PC-3 (cell line): ENCODE data around the gene PIGU. TPM values are rescaled to one million over a fixed set of nuclear protein-coding genes. Genes with fewer than 3 reads are reported as not detected.

Experiments
- ATAC-seq: fragments of 200-7000 bp; cut with Tn5 transposase; 2 replicates; pipeline ENCODE4 v1.9.1; 2020; ENCODE audit warnings: mild to moderate bottlenecking, moderate library complexity
- BruUV-seq: library from RNA; stranded (reverse); fragments of 400-500 nt; replicated peaks from 2 replicates; lab custom pipeline; 2021; lab: Mats Ljungman, UMichigan
- CTCF ChIA-PET: fragments of 300-600 bp; sonication (Branson Sonifier 250); formaldehyde crosslinking; loops from one replicate; lab custom pipeline; 2022; ENCODE audit warnings: antibody characterized with exemption; lab: Charles Lee
- POLR2A ChIA-PET: fragments of 300-600 bp; sonication (Branson Sonifier 250); formaldehyde crosslinking; loops from one replicate; lab custom pipeline; 2022; ENCODE audit warnings: antibody characterized with exemption; ENCODE audit not compliant: unreplicated experiment; lab: Charles Lee
- DNase-seq: peaks from one replicate; pipeline ENCODE4 v3.0.0-alpha.2; 2015
- H2AFZ ChIP-seq: fragments of 300-600 bp; sonication (generic); 2 replicates; pipeline ENCODE4 v1.6.0; 2016; ENCODE audit warnings: antibody characterized with exemption, low read length
- H3F3A ChIP-seq: fragments of 300-600 bp; sonication (generic); one replicate; pipeline ENCODE4 v1.6.0; 2017; ENCODE audit warnings: antibody characterized with exemption, low read length, control low read depth, mild to moderate bottlenecking; ENCODE audit not compliant: unreplicated experiment
- H3K27ac ChIP-seq: fragments of 300-600 bp; sonication (generic); 2 replicates; pipeline ENCODE4 v1.5.1; 2016; ENCODE audit warnings: mild to moderate bottlenecking, low read length
- H3K27me3 ChIP-seq: fragments of 300-600 bp; sonication (generic); 2 replicates; pipeline ENCODE4 v1.6.1; 2016; ENCODE audit warnings: low read length, mixed read lengths
- H3K36me3 ChIP-seq: fragments of 300-600 bp; sonication (generic); 2 replicates; pipeline ENCODE4 v1.6.1; 2016; ENCODE audit warnings: low read depth, mixed run types, low read length, mixed read lengths
- H3K4me1 ChIP-seq: fragments of 300-600 bp; sonication (generic); 2 replicates; pipeline ENCODE4 v1.5.1; 2016; ENCODE audit warnings: low read length; ENCODE audit not compliant: insufficient read depth
- H3K4me2 ChIP-seq: fragments of 300-600 bp; sonication (generic); 2 replicates; pipeline ENCODE4 v1.6.0; 2016; ENCODE audit warnings: low read length
- H3K4me3 ChIP-seq: fragments of 300-600 bp; sonication (generic); 2 replicates; pipeline ENCODE4 v1.5.1; 2016; ENCODE audit warnings: mild to moderate bottlenecking, low read length, mixed read lengths
- H3K79me2 ChIP-seq: fragments of 300-600 bp; sonication (generic); 2 replicates; pipeline ENCODE4 v1.6.1; 2017; ENCODE audit warnings: low read length, mixed read lengths
- H3K9ac ChIP-seq: fragments of 300-600 bp; sonication (generic); 2 replicates; pipeline ENCODE4 v1.6.0; 2016; ENCODE audit warnings: mild to moderate bottlenecking, low read length
- H3K9me2 ChIP-seq: fragments of 300-600 bp; sonication (generic); replicated peaks from 2 replicates; pipeline ENCODE4 v1.6.1; 2016; ENCODE audit warnings: mixed run types, low read length, mixed read lengths
- H3K9me3 ChIP-seq: fragments of 300-600 bp; sonication (generic); 2 replicates; pipeline ENCODE4 v1.6.1; 2016; ENCODE audit warnings: low read length, mixed read lengths
- H4K20me1 ChIP-seq: fragments of 300-600 bp; sonication (generic); 2 replicates; pipeline ENCODE4 v1.6.1; 2016; ENCODE audit warnings: low read length, mixed read lengths
- EZH2 ChIP-seq: fragments of 300-600 bp; sonication (generic); IDR thresholded peaks from one replicate; pipeline ENCODE4 v1.6.1; 2017; ENCODE audit warnings: antibody characterized with exemption, mild to moderate bottlenecking, low read length; ENCODE audit not compliant: unreplicated experiment
- EZH2phosphoT487 ChIP-seq: fragments of 300-600 bp; sonication (generic); IDR thresholded peaks from 2 replicates; pipeline ENCODE4 v1.6.1; 2018; ENCODE audit warnings: mild to moderate bottlenecking, antibody characterized with exemption, low read length, borderline replicate concordance
- intact Hi-C: fragments of 100-400 bp; cut with micrococcal nuclease; formaldehyde crosslinking; loops from 2 replicates; pipeline ENCODE4 v1.9.0; 2023
- total RNA-seq: library from RNA; depleted of rRNA; stranded (reverse); fragments of >200 nt; gene quantifications from 2 replicates; pipeline ENCODE4 v1.2.3, GENCODE V29; 2014
- TF ChIP-seq, protein P1 (sequence below): fragments of 300-600 bp; sonication (generic); conservative IDR thresholded peaks from 2 replicates; pipeline ENCODE4 v1.5.1; 2017; ENCODE audit warnings: antibody characterized with exemption, low read depth, mild to moderate bottlenecking, low read length

Gene PIGU
- total RNA-seq, 1 experiment from 2014 or later, result 24.5 TPM

GRCh38 chr20:34644951-34645350 lies 31.9 kb downstream of the PIGU start:
- no peaks in the 10 kb centered on the region for H4K20me1 ChIP-seq
- no peaks in the 10 kb centered on the region for H3F3A ChIP-seq
- no peaks in the 10 kb centered on the region for H3K9me2 ChIP-seq
- no peak overlapping the region for H3K4me2 ChIP-seq
- no peaks in the 10 kb centered on the region for H3K4me1 ChIP-seq
- H3K4me3 ChIP-seq, result no peak overlapping the region
- H3K36me3 ChIP-seq, result peaks cover 3% of the 10 kb centered on the region; the same call in 1 of the 2 replicates
- DNase-seq (no peak), ATAC-seq (no peak)
- H3K9ac ChIP-seq, result no peak overlapping the region
- no peak overlapping the region for H2AFZ ChIP-seq
- H3K27ac ChIP-seq, result no peak overlapping the region
- intact Hi-C loops, result no loop called here
- H3K79me2 ChIP-seq, result no peaks in the 10 kb centered on the region
- ChIA-PET POLR2A (no interaction called here), CTCF (no interaction called here)
- no peak for TF ChIP-seq EZH2phosphoT487
- no peak for TF ChIP-seq EZH2
- TF ChIP-seq, protein P1, sequence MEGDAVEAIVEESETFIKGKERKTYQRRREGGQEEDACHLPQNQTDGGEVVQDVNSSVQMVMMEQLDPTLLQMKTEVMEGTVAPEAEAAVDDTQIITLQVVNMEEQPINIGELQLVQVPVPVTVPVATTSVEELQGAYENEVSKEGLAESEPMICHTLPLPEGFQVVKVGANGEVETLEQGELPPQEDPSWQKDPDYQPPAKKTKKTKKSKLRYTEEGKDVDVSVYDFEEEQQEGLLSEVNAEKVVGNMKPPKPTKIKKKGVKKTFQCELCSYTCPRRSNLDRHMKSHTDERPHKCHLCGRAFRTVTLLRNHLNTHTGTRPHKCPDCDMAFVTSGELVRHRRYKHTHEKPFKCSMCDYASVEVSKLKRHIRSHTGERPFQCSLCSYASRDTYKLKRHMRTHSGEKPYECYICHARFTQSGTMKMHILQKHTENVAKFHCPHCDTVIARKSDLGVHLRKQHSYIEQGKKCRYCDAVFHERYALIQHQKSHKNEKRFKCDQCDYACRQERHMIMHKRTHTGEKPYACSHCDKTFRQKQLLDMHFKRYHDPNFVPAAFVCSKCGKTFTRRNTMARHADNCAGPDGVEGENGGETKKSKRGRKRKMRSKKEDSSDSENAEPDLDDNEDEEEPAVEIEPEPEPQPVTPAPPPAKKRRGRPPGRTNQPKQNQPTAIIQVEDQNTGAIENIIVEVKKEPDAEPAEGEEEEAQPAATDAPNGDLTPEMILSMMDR, result no peak
- BruUV-seq, result no TSS peak
- H3K27me3 ChIP-seq, result no peaks in the 10 kb centered on the region
- no peaks in the 10 kb centered on the region for H3K9me3 ChIP-seq

DNA sequence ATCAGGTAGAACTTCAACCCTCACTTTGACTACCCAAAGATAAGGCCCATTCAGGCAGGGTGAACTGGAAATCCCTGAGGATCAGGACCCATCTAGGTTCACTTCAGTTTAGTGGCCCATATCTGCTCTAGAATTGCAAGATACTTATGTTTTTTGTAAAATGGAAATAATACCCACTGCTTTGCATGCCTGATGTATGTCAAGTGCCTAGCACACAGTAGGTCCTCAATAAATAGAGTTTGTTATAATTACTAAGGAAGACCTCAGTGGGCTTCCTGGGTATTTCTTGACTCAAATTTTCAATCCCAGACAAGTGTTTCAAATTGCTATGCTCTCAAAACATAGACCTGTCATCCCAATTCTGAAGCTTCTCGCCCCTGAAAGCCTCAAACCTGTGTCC lies 32.5 kb downstream of the PIGU start:
- H3K27ac ChIP-seq, result no peak overlapping the region
- H3K27me3 ChIP-seq, result no peaks in the 10 kb centered on the region
- no peaks in the 10 kb centered on the region for H4K20me1 ChIP-seq
- ChIA-PET CTCF (no interaction called here), POLR2A (interaction anchor here (0.7 kb wide), 1 partner anchor 33 kb away, joined by 3 read pairs; the partner anchor contains the start of gene PIGU)
- no peak overlapping the region for H3K4me3 ChIP-seq
- no peak overlapping the region for H2AFZ ChIP-seq
- H3K9ac ChIP-seq, result no peak overlapping the region
- no peak overlapping the region for H3K4me2 ChIP-seq
- peaks cover 3% of the 10 kb centered on the region; the same call in 1 of the 2 replicates for H3K36me3 ChIP-seq
- H3K4me1 ChIP-seq, result no peaks in the 10 kb centered on the region
- TF ChIP-seq, protein P1, result no peak
- TF ChIP-seq EZH2phosphoT487 (no peak), EZH2 (no peak)
- intact Hi-C loops, result no loop called here
- ATAC-seq (no peak), DNase-seq (no peak)
- no peaks in the 10 kb centered on the region for H3K9me3 ChIP-seq
- BruUV-seq, result no TSS peak
- H3K79me2 ChIP-seq, result no peaks in the 10 kb centered on the region
- no peaks in the 10 kb centered on the region for H3F3A ChIP-seq
- no peaks in the 10 kb centered on the region for H3K9me2 ChIP-seq

- Histone ChIP-seq H2AFZ (no peak overlapping the region), H4K20me1 (no peaks in the 10 kb centered on the region), H3K79me2 (no peaks in the 10 kb centered on the region), H3K9me3 (no peaks in the 10 kb centered on the region), H3K4me2 (no peak overlapping the region), H3K27me3 (no peaks in the 10 kb centered on the region), H3K9ac (no peak overlapping the region), H3F3A (no peaks in the 10 kb centered on the region), H3K4me1 (no peaks in the 10 kb centered on the region), H3K27ac (no peak overlapping the region), H3K36me3 (peaks cover 3% of the 10 kb centered on the region; the same call in 1 of the 2 replicates), H3K4me3 (no peak overlapping the region), H3K9me2 (no peaks in the 10 kb centered on the region)
- ATAC-seq (no peak), DNase-seq (peak; percentile 1)
- POLR2A ChIA-PET, result interaction anchor here (0.6 to 0.7 kb wide), 2 partner anchors 33 to 231 kb away, joined by 3 to 5 read pairs; partner anchors contain the start of gene PIGU
- TF ChIP-seq EZH2 (no peak), EZH2phosphoT487 (no peak)
- TF ChIP-seq, protein P1, result no peak
- CTCF ChIA-PET, result no interaction called here
- intact Hi-C loops, result no loop called here
- no TSS peak for BruUV-seq
Observed at GRCh38 chr20:34643928-34644327, 33.0 kb downstream of the PIGU start.
